Amniotic epithelial cell (primary cell): Measurements from ENCODE around the gene BPGM.

Experiments
- DNase-seq: peaks from one replicate; pipeline ENCODE4 v3.0.0-alpha.2; 2010; ENCODE audit warnings: low read depth

BPGM gene

DNA sequence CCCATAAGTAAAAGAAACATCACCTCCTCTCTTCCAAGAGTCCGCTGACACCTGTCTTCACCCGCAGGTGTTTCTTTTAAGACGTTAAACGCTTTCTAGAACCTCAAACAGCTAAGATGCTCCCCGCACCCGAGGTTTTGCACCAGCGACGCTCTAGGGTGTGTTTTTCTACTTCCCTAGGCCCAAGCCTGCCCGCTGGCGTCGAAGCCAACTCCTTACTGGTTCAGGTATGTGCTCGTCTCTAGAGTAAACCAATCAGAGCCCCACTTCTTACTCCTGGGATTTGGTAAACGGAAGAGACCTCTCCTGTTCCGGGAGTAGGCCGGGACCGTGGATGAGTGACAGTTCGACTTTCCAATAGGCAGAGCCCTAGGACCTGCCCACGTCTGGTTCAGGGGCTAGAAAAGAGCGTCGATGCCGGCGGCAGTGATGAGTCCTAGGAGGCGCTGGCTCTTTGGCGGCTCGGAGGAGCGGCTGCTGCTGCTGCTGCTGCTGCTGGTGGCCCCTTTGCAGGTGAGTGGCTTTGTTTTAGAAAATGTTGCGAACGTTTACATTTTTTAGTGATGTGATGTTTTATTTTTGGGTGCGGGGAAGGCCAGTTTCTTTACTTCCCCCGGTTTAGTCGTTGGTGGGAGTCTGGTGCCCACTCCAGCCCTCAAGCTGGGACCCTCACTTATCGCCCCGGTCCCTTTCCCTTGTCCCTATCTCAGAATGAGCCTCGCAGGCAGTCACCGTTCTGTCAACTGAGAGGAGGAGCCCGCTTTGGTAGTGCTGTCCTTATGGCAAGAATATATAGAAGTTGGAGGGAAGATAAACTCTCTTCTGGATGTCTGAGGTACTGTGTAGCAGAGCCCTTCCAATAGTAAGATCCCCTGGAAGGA is at the start of gene BPGM:
Gene BPGM (plus strand): TSS at position 429 of the 881 bp plus-strand sequence. CDS start 14,655 bp downstream, outside the sequence.
- DNase-seq, result peak; percentile 100

DNA sequence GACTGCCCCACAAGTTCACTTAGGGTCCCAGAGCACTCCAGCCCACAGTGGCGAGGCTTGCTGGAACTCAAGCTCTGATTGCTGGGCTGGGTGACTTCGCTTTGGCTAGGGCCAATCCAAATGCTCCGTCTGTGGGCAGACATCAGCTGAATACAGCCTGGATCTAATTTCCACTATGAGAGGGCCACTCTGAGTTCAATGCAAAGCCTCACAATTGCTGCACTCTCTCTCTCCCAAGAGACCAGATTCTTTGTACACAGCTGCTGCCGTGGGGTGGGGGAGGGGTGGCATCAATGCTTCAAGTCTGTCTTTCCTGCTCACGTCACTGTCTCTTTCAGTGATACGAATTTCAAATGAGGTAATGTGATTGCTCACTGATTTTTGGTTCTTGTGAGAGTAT is 47.3 kb upstream of the BPGM start:
- no peak for DNase-seq

DNA sequence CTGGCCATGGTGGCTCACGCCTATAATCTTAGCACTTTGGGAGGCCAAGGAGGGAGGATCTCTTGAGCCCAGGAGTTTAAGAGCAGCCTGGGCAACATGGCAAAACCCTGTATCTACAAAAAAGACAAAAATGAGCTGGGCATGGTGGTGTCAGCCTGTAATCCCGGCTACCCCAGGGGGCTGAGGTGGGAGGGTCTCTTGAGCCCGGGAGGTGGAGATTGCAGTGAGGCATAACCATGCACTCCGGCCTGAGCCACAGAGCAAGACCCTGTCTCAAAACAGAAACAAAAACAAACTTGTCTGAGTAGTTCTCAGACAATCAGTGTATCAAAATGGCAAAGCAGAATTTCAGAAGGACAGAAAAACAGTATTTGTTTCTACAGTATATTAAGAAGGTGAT is 45.2 kb upstream of the BPGM start:
- no peak for DNase-seq

DNA sequence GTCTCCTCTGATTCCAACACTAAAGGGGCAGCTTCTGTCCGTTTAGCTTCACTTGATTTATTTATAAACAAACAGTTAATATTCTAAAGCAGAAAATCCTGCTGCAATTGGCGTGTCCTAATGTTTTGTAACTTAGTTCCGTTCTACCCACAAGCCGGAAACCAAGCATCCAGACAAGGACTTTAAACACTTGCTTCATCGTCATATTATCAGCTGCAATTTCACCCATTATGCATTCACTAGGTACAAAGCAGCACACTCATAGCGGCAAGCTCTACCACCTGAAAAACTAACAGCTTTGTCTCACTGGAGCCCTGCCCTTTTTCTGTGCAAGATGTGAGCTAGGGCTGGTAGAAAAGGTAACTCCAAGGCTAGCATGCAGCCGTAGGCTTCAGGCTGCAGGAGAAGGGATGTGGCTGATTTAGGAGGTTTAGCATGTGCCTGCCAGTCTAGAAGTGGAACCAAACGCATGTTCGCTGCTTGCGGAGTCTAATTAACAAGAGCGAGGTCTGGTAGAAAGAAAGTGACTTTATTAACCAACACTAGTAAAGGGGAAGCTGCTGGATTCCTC is 43.7 kb upstream of the BPGM start:
- peak; percentile 81 for DNase-seq

DNA sequence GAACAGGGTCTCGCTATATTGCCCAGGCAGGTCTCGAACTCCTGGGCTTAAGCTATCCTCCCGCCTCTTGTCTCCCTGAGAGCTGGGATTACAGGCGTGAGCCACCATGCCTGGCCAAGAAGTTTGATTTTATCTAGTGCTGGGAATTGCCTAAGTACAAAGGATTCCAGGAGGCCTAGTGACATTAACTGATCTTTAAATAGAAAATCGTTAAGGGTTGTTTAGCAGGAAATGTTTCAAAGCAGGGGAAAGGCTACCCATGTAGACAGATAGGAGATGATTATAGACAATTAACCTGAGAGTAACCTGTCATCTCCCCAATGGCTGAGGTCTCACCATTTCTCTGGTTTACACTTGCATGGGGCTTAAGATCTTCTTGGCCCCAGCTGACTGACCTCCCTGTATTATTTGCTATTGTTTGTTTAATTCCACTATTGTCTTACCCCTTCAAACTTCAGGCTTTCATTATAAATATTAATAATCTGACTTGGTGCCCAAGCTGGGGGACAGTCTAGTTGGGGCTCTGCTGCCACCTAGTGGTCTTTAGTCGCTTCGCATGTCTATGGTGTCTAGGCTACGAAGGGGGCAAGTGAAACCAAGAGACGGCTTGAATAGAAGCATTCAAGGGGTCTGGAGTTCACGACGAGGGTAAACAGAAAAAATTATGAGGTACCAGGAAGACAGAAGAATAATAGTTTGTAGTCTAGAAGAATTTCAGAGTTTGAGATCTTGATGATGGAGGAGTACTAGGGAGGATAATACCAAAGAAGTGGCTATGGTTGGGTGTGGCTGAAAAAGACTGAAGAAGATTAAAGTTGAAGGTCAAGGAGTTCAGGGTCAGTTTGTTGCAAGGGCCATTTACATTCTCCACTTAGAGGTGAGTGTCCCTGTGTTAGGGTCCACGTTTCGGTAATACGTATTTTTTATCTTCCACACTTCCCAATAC is 40.4 kb upstream of the BPGM start:
- peak; percentile 42 for DNase-seq

DNA sequence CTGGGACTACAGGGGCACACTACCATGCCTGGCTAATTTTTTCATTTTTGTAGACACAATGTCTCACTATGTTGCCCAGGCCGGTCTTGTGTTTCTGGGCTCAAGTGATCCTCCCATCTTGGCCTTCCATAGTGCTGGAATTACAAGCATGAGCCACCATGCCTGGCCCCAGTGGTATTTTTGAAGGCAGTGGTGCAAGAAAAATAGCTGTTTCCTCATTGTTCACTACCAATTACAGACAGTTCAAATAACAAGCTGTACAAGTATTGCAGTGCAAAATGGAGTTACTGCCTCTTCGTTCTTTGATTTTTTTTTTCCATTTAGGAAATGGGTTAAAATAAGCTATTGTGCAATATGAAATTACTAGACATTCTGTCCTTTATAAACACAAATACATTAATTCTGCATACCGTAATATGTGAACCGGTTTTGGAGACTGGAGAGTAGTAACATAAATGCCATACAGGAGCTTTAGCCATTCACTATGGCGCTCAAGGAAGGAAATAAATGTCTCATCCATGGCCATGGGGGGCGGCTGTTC is 35.0 kb upstream of the BPGM start:
- no peak for DNase-seq

DNA sequence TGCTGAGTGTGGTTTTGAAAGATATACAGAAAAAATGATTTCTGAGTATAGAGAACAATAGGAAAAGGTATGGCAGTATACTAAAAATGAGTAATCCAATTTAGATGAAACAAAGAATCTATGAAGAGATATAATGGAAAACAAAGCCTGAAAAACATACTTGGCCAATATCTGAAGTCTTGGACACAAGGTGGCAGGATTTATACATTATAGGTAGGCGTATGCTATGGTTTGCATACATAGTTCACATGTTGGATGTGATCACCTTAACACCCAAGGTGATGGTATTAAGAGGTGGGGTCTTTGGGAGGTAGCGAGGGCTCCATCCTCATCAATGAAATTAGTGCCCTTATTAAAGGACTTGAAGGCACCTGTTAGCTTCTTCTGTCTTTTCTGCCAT is 34.5 kb upstream of the BPGM start:
- DNase-seq, result no peak

DNA sequence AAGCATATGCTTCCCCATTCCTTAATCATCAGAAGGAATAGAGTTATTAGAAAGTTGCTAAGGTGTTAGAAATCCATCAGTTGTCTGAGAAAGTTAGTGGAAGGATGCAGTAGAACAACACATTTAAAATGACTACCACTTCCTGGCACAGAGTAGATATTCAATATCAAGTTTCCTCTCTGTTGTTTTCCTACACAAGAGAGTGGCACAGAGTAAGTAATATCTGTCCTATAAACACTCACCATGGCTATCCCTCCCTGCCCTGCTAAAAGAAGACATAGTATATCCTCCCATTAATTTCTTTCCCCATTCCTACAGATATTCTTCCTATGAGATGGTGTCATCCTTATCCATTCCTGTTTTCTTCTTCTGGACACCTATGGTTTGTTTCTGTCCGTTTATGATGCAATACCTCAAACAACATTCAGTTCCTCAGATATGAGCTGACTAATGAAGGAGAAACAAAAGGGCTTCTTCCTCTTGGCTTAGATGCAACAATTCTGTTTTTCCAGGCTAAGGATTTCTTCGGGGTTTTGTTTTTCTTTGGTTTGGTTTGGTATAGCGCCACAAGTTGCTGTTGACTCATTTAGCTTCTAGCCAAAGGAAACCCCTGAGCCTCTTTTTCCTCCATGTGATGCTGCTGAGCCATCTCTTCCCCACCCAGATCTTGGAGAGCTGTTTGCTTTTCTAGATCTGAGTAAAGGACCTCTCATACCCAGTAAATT is 32.9 kb upstream of the BPGM start:
- peak; percentile 95 for DNase-seq

DNA sequence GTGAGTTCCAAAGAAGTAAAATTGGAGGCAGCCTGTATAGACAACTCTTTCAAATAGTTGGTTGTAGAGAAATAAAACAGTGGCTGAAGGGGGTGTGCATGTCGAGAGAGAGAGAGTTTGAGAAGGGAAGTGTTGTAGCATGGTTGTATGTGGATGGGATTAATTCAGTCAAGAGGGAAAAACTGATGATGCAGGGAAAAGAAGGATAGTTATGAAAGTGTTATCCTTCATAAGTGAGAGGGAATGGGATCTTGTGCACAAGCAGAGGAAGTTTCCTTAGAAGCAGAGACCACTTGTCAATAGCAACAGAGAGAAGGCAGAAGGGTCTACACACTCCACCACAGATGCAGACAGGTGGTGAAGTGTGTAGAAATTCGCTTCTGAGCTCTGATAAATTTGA is 30.0 kb upstream of the BPGM start:
- DNase-seq, result no peak

DNA sequence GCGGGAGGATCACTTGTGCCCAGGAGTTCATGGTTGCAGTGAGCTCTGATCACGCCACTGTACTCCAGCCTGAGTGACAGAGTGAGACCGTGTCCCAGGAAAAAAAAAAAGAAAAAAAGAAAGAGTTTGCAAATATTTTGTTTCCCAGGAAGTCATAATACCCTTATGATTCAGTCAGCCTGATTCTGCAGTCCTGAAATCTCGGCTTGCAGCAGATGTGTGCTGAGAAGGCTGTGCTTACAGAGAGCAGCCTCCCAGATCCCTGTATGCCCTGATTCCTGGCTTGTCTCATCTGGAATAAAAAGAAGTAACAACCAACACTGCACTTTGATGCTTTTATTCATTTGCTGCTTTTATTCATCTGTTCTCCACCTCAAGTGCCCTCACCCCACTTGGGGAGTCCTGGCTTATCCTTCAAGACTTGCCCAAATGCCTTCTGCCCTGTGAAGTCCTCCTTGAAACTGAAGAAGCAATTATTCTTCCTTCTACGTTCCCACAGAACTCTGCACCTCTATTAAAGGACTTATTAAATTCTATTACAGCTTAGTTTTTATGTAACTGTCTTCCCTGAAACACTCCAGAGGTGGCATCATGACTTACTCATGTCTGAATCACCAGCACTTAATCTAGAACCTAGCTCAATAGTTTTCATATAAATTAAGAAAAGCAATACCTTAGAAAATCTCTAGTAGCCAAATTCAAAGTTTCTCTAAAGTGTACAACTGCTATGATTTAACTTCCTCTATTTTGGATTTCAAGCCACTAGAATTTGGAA is 27.7 kb upstream of the BPGM start:
- peak; percentile 68 for DNase-seq

DNA sequence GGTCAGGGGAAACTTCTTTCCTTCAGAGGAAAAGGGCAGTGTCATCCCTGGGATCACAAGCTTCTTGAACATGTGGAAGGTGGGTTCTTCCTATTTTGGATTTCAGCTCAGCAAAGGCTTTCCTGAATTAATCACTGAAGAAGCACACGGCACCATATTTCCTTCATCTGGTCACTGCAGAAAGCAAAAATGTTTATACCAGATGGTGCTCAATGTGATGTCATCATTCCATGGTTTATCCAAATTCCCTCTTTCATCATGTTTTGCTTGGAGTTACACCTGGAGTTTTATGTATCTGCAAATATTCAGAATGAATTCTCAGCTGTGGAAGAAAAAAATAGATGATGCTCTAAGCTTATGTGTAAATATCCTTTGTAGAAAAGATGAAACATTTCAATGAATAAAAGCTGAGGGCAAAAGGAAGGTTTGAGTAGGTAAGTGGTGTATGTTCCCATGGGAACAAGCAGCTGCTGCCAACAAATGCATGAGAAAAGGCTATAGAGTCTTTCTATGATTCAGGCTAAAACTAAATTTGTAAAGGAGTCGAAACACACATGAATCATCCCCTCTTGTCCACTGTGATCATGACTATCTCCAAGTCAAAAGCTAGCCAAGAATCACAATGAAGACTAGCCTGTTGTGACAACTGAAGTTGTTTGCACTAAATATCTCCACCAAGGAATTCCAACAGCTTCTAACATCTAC is 26.9 kb upstream of the BPGM start:
- DNase-seq, result peak; percentile 72

DNA sequence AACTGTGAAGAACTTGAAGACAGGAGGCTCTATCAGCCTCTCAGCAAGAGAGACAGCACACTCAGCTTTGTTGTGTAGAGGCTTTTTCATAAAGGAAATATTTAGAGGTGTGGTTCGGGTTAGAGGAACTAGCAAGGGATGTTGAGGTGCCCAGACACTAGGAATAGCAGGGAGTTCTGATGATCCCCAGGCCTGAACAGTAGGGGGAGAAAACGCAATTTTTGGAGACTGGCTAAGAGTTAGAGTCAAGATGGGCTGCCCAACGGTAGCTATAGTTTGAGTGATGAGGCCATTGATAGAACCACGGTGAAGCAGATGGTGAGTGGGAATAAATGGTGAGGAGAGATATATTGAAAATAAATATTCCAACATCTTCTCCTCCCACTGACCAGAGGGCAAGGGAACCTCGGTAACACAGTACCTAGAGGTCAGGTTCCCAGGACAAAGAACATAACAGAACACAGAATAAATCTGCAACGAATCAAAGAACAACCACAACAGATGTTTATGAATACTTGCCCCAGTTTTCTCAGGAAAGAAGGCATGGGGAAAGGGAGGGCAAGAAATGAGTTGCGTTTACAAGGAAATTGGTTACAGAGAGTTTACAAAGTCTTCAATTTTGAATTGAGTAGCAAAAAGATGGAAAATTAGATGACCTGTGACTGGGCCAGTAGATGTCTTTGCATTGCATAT is 24.2 kb upstream of the BPGM start:
- DNase-seq, result no peak

DNA sequence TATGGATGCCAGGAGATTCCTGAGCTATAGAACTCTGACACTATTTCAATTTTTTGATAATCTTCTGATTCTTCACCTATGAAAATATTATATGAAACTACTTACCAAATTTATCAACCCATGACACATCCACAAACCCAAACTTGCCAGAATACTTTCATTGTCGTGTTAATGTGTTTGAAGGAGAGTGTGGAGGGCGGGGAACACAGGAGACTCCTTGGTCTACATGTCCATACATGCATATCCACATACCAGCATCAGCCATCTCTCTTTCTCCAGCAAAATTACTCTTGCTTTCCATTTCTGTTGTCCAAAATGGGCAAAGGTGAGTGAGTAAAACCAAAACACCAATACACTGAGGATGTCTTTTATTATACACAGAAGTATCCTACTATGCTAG is 23.5 kb upstream of the BPGM start:
- no peak for DNase-seq

DNA sequence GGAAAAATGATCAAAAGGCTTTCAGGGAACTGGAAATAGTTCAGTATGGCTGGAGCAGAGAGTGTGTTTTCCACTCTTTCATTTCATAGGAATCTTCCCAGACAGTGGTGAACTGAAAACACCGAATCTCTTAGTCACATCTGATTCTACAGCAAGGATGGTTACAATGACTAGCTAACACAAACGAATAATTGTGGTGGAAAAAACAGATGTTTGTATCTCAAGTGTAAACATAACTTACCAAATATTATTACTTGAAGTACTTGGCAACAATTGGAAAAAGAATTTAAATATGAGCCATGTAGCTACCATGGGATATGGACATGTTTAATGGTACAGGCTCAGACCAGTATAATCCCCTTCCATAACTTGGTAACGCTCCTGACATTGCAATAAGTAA is 21.1 kb upstream of the BPGM start:
- peak; percentile 79 for DNase-seq

DNA sequence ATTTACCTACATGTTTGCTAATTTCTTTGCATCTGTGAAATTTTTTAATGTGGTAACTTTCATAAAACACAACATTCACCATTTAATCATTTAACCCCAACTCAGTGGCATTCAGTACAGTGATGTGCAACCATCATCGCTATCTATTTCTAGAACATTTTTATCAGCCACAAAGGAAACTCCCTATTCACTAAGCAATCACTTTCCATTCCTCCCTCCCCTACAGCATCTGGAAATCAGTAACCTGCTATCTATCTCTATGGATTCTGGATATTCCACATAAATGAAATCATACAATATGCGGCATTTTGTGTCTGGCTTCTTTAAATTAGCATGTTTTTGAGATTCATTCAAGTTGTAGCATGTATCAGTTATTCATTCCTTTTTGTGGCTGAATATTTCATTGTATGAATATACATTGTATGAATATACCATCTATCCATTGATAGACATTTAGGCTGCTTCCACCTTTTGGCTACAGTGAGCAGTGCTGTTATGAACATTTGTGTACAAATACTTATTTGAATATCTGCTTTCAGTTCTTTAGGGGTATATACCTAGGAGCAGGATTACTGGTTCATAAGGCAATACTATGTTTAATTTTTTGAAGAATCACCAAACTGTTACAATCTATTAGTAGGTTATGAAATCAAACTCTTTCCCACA is 19.4 kb upstream of the BPGM start:
- DNase-seq, result peak; percentile 34

DNA sequence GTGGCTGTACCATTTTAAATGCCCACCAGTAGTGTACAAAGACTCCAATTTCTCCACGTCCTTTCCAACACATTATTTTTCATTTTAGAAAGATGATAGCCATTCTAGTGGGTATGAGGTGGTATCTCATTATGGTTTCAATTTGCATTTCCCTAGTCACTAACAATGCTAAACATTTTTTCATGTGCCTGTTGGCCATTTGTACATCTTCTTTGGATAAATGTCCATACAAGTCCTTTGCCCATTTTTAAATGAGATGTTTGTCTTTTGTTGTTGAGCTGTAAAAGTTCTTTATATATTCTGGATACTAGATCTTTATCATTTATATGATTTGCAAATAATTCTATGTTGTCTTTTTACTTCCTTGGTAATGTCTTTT is 18.9 kb upstream of the BPGM start:
- DNase-seq, result no peak

DNA sequence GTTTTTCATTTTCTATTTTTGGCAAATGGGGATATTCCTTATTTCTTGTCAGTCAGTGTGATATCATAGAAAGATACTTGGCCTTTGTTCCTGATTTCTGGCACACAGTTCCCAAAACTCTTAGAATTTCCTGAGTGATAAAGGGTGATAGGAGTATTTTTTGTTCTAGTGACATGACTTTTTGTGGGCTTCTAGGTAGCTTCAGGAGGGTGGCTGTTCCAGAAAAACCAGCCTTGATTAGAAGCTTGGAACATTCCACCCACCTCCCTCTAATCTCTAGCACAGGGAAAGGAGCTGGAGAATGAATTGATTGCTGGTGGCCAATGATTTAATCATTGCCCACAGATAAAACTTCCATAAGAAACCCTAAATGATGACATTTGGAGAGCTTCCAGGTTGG is 17.2 kb upstream of the BPGM start:
- no peak for DNase-seq

DNA sequence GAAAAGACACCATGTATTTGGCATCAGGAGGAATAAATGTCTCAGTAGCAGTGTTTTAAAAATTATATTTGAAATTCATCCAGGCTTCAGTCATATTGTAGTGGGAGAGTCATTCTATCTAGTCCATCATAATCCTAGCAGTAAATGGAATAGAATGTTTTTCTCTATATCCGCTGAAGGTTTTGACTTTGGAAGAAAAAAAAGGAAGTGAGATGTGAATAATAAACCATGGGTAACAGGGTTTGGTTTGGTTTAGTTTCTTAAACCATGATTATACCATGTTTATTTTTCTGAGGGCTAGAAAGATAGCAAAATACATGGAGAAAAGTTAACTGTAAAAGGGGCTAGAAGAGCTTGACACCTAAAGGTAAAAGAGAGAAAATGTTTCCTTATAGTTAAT is 16.4 kb upstream of the BPGM start:
- DNase-seq, result no peak

DNA sequence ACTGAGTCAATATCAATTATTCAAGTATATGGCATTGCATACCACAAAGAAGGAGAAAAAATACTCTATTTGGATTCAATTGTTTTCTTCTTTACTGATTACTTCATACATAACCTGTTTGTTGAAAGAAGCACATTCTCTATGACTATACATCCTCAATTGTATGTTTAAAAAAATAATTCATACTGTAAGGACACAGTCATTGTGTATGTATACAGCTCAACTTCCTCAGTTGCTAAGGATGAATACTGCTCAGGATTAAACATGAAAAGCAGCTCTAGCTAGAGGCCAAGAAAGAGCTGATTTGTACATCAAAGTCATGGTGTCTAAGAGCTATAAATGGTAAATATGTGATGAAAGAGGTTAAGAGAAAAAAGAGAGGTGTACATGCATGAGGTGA is 15.8 kb upstream of the BPGM start:
- DNase-seq, result no peak
